Transverse colon (tissue), 3 donors: Measurements from ENCODE around the gene ECEL1.

Experiments
- EP300 ChIP-seq: sonication (generic); formaldehyde crosslinking; IDR thresholded peaks from one replicate; pipeline ENCODE4 v1.6.1; 2017; ENCODE audit warnings: antibody characterized with exemption, low read depth
- TF ChIP-seq, protein P1 (sequence below), 5 experiments: fragments of 200-600 bp in 3 of 5; fragments of 450-650 bp in 2 of 5; sonication (generic) in 3 of 5; IDR thresholded peaks; 1 replicate in 2 of 5; 2 replicates in 3 of 5; pipeline ENCODE4 v1.5.1; 2016 to 2017; ENCODE audit warnings: antibody characterized with exemption in 5 of 5, inconsistent platforms in 3 of 5, mild to moderate bottlenecking in 2 of 5, moderate library complexity in 1 of 5

DNA sequence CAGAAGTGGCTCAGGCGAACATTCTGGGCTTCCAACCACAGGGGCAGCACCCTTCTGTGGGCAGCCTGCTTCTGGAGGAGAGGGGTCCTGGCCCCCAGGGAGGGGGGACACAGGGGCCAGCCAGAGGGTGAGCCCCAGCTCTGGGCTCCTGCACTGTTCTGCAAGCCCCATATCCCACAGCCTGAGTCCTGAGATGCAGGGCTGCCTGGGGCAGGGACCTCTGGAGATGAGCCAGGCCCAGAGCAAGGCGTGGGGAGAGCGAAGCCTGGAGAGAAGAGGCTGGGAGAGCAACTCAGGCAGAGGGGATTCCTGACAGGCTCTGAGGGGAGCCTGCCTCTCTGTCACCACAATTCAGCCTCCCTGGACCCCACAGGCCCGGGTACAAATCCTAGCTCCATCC, 19.1 kb upstream of the ECEL1 start:
- TF ChIP-seq, protein P1, sequence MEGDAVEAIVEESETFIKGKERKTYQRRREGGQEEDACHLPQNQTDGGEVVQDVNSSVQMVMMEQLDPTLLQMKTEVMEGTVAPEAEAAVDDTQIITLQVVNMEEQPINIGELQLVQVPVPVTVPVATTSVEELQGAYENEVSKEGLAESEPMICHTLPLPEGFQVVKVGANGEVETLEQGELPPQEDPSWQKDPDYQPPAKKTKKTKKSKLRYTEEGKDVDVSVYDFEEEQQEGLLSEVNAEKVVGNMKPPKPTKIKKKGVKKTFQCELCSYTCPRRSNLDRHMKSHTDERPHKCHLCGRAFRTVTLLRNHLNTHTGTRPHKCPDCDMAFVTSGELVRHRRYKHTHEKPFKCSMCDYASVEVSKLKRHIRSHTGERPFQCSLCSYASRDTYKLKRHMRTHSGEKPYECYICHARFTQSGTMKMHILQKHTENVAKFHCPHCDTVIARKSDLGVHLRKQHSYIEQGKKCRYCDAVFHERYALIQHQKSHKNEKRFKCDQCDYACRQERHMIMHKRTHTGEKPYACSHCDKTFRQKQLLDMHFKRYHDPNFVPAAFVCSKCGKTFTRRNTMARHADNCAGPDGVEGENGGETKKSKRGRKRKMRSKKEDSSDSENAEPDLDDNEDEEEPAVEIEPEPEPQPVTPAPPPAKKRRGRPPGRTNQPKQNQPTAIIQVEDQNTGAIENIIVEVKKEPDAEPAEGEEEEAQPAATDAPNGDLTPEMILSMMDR (IDR thresholded peaks at IDR 0.05), result no peak
- no peak for TF ChIP-seq EP300
